HL-60 (cell line): ENCODE results near the gene PADI4.

Source experiments
- DNase-seq, 2 experiments: peaks; one replicate each; pipeline ENCODE4 v3.0.0-alpha.2; 2010 to 2020; ENCODE audit warnings: low read depth in 1 of 2, low spot score in 1 of 2
- H3K27ac ChIP-seq: fragments of 250-450 bp; sonication (Bioruptor Pico); replicated peaks from 2 replicates; pipeline ENCODE4 v1.5.1; 2020; ENCODE audit warnings: mild to moderate bottlenecking, moderate library complexity
- H3K27me3 ChIP-seq: fragments of 250-450 bp; sonication (Bioruptor Pico); 2 replicates; pipeline ENCODE4 v1.5.1; 2021; ENCODE audit warnings: mild to moderate bottlenecking, moderate library complexity; ENCODE audit not compliant: insufficient read depth, poor library complexity, severe bottlenecking
- H3K4me3 ChIP-seq: replicated peaks from 2 replicates; pipeline ENCODE4 v1.5.1; 2011; ENCODE audit warnings: mild to moderate bottlenecking, control low read depth, low read length; ENCODE audit not compliant: insufficient read depth
- GABPA ChIP-seq: IDR thresholded peaks from 2 replicates; pipeline ENCODE4 v1.6.1; 2012; ENCODE audit warnings: low read depth
- POLR2AphosphoS5 ChIP-seq: IDR thresholded peaks from 2 replicates; pipeline ENCODE4 v1.6.1; 2012; ENCODE audit warnings: low read depth
- SPI1 ChIP-seq: IDR thresholded peaks from 2 replicates; pipeline ENCODE4 v1.6.1; 2012; ENCODE audit warnings: low read depth, mild to moderate bottlenecking, borderline replicate concordance
- TF ChIP-seq, protein P1 (sequence below): IDR thresholded peaks from one replicate; pipeline ENCODE4 v1.5.1; 2011; ENCODE audit warnings: low read length, control low read depth, inconsistent platforms; ENCODE audit not compliant: insufficient read depth
- TF ChIP-seq, protein P2 (sequence below): IDR thresholded peaks from 2 replicates; pipeline ENCODE4 v1.6.1; 2012; ENCODE audit warnings: low read depth; ENCODE audit not compliant: insufficient replicate concordance

PADI4 gene

DNA sequence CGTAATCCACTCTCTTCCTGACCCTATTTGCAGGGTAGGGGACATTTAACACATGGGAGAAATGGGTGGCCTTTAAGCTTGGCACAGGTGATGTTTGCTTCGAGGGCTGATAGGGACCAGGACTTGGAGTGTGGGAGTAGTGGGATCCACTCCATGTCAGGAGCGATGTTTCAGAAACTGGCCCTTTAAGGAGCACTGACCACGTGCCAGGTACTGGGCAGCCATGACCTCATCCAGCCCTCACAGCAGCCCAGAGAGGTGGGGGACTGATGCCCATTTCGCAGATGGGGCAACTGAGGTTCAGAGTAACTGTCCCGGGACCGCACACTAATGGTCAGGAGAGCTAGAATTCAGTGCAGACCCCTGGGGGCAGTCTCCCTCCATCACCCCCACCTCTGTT is 47.7 kb upstream of the PADI4 start:
- H3K4me3 ChIP-seq, result no peak overlapping the region
- H3K27me3 ChIP-seq, result no peaks in the 10 kb centered on the region
- no peak overlapping the region for H3K27ac ChIP-seq
- DNase-seq, result no peak
- TF ChIP-seq, protein P1, sequence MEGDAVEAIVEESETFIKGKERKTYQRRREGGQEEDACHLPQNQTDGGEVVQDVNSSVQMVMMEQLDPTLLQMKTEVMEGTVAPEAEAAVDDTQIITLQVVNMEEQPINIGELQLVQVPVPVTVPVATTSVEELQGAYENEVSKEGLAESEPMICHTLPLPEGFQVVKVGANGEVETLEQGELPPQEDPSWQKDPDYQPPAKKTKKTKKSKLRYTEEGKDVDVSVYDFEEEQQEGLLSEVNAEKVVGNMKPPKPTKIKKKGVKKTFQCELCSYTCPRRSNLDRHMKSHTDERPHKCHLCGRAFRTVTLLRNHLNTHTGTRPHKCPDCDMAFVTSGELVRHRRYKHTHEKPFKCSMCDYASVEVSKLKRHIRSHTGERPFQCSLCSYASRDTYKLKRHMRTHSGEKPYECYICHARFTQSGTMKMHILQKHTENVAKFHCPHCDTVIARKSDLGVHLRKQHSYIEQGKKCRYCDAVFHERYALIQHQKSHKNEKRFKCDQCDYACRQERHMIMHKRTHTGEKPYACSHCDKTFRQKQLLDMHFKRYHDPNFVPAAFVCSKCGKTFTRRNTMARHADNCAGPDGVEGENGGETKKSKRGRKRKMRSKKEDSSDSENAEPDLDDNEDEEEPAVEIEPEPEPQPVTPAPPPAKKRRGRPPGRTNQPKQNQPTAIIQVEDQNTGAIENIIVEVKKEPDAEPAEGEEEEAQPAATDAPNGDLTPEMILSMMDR, result no peak
- TF ChIP-seq POLR2AphosphoS5 (no peak), GABPA (no peak), SPI1 (no peak)
- TF ChIP-seq, protein P2, sequence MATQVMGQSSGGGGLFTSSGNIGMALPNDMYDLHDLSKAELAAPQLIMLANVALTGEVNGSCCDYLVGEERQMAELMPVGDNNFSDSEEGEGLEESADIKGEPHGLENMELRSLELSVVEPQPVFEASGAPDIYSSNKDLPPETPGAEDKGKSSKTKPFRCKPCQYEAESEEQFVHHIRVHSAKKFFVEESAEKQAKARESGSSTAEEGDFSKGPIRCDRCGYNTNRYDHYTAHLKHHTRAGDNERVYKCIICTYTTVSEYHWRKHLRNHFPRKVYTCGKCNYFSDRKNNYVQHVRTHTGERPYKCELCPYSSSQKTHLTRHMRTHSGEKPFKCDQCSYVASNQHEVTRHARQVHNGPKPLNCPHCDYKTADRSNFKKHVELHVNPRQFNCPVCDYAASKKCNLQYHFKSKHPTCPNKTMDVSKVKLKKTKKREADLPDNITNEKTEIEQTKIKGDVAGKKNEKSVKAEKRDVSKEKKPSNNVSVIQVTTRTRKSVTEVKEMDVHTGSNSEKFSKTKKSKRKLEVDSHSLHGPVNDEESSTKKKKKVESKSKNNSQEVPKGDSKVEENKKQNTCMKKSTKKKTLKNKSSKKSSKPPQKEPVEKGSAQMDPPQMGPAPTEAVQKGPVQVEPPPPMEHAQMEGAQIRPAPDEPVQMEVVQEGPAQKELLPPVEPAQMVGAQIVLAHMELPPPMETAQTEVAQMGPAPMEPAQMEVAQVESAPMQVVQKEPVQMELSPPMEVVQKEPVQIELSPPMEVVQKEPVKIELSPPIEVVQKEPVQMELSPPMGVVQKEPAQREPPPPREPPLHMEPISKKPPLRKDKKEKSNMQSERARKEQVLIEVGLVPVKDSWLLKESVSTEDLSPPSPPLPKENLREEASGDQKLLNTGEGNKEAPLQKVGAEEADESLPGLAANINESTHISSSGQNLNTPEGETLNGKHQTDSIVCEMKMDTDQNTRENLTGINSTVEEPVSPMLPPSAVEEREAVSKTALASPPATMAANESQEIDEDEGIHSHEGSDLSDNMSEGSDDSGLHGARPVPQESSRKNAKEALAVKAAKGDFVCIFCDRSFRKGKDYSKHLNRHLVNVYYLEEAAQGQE, result no peak

DNA sequence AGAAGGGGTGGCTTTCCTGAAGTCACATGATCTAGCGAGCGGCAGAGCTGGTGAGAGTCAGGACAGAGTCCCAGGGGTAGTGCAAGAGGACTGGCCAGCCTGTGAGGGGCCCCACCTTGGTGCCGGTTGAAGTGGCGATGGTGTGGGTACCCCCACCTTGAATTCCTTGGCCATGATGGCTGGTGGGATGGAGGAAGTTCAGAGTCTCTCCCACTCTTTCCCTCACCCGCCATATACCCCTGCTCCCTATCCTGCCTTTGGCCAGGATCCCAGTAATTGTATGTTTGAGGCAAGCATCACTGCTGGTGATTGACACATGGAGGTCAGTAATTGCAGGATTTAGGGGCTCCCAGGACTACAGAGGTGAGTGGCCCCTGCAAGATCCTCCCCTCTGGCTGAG is 47.3 kb upstream of the PADI4 start:
- no peak for DNase-seq
- Histone ChIP-seq H3K27ac (no peak overlapping the region), H3K27me3 (no peaks in the 10 kb centered on the region), H3K4me3 (no peak overlapping the region)
- no peak for TF ChIP-seq SPI1
- TF ChIP-seq, protein P2, result no peak
- TF ChIP-seq, protein P1, result no peak
- no peak for TF ChIP-seq POLR2AphosphoS5
- no peak for TF ChIP-seq GABPA

DNA sequence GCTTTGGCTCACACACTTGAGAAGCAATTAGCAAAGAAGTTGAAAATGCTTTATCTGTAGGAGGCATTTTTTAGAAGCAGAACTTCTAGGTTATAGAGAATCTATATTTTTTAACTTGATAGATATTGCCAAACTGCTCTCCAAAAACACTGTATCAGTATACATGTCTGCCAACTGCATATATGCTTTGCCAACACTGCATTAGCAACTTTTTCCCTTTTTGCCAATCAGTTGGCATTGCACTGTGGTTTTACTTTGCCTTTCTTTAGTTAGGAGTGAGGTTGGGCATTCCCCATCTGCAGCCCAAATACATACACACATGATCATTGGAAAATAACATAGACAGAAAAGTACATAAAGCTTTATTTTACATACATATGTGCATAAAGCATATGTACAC is 44.1 kb upstream of the PADI4 start:
- TF ChIP-seq SPI1 (no peak), GABPA (no peak), POLR2AphosphoS5 (no peak)
- TF ChIP-seq, protein P2, result no peak
- TF ChIP-seq, protein P1, result no peak
- no peak overlapping the region for H3K4me3 ChIP-seq
- no peaks in the 10 kb centered on the region for H3K27me3 ChIP-seq
- DNase-seq, result no peak
- no peak overlapping the region for H3K27ac ChIP-seq
